ENCODE results near the gene ERO1A. TPM values are rescaled to one million over a fixed set of nuclear protein-coding genes. Genes with fewer than 3 reads are reported as not detected.

Gene ERO1A
- polyA plus RNA-seq, 1 donor (not counting 4 experiments of a cell fraction or from before 2014, with no cell fraction given): 131 TPM

DNA sequence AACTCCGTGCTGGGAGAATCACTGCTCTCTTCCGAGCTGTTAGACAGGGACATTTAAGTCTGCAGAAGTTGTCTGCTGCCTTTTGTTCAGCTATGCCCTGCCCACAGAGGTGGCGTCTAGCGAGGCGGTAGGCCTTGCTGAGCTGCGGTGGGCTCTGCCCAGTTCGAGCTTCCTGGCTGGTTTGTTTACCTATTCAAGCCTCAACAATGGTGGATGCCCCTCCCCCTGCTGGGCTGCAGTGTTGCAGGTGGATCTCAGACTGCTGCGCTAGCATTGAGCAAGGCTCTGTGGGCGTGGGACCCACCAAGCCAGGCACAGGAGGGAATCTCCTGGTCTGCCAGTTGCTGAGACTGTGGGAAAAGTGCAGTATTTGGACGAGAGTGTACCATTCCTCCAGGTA is 99.0 kb downstream of the ERO1A start:
- no peaks in the 10 kb centered on the region for H3K79me2 ChIP-seq (ENCODE audit: control insufficient read depth, insufficient read depth, low read length)
- no peaks in the 10 kb centered on the region for H3K9me1 ChIP-seq (ENCODE audit: control insufficient read depth, extremely low read depth, insufficient read depth, low read length)
- no peak overlapping the region for H3K4me3 ChIP-seq (ENCODE audit: control insufficient read depth in 2 of 3, extremely low read depth in 1 of 3, insufficient read depth in 2 of 3, low read depth in 1 of 3, low read length in 3 of 3)
- dilution Hi-C loops (cut with MboI; ENCODE audit: extremely low pct_ligation_motif_present, low sequenced_read_pairs): no loop called here
- H3K36me3 ChIP-seq (ENCODE audit: control insufficient read depth in 2 of 2, extremely low read depth in 1 of 2, insufficient read depth in 2 of 2, low read length in 2 of 2): no peaks in the 10 kb centered on the region
- H2AFZ ChIP-seq (ENCODE audit: control insufficient read depth, low read length): no peak overlapping the region
- H3K4me2 ChIP-seq (ENCODE audit: control insufficient read depth, extremely low read depth, insufficient read depth, low read depth, low read length): no peak overlapping the region
- no peaks in the 10 kb centered on the region for H3K27me3 ChIP-seq (ENCODE audit: control insufficient read depth, extremely low read depth, insufficient read depth, low read length)
- no peak for FAIRE-seq
- no peaks in the 10 kb centered on the region for H3K9me3 ChIP-seq (ENCODE audit: control insufficient read depth, low read depth, low read length)
- no peak overlapping the region for H3K27ac ChIP-seq (ENCODE audit: control insufficient read depth, insufficient read depth, low read length)
- no peak overlapping the region for H3K9ac ChIP-seq (ENCODE audit: control insufficient read depth, extremely low read depth, insufficient read depth, low read length)
- TF ChIP-seq, protein P1, sequence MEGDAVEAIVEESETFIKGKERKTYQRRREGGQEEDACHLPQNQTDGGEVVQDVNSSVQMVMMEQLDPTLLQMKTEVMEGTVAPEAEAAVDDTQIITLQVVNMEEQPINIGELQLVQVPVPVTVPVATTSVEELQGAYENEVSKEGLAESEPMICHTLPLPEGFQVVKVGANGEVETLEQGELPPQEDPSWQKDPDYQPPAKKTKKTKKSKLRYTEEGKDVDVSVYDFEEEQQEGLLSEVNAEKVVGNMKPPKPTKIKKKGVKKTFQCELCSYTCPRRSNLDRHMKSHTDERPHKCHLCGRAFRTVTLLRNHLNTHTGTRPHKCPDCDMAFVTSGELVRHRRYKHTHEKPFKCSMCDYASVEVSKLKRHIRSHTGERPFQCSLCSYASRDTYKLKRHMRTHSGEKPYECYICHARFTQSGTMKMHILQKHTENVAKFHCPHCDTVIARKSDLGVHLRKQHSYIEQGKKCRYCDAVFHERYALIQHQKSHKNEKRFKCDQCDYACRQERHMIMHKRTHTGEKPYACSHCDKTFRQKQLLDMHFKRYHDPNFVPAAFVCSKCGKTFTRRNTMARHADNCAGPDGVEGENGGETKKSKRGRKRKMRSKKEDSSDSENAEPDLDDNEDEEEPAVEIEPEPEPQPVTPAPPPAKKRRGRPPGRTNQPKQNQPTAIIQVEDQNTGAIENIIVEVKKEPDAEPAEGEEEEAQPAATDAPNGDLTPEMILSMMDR (optimal IDR thresholded peaks at IDR 0.05 in 1 of 3, IDR thresholded peaks at IDR 0.05 in 1 of 3, conservative IDR thresholded peaks at IDR 0.05 in 1 of 3; ENCODE audit: extremely low read depth in 1 of 3, insufficient read depth in 2 of 3, low read length in 3 of 3): no peak
- TF ChIP-seq EZH2 (IDR thresholded peaks at IDR 0.05; ENCODE audit: low read length): no peak
- no peaks in the 10 kb centered on the region for H4K20me1 ChIP-seq (ENCODE audit: control insufficient read depth, extremely low read depth, insufficient read depth, low read length)
- DNase-seq (ENCODE audit: low read depth, low spot score): no peak
- no peaks in the 10 kb centered on the region for H3K4me1 ChIP-seq (ENCODE audit: control insufficient read depth, extremely low read depth, insufficient read depth, low read length)

DNA sequence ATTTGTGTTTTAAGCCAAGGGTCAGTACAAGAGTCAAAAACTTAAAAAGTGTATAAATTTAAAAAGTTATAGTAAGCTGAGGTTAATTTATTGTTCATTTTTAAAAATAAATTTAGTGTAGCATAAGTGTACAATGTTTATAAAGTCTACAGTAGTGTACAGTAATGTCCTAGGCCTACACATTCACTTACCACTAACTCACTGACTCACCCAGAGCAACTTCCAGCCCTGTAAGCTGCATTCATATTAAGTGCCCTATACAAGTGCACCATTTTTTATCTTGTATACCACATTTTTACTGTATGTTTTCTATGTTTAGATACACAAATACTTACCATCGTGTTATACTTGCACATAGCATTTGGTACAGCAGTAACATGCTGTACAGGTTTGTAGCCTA is 105.0 kb downstream of the ERO1A start:
- no peaks in the 10 kb centered on the region for H3K4me1 ChIP-seq (ENCODE audit: control insufficient read depth, extremely low read depth, insufficient read depth, low read length)
- H3K9ac ChIP-seq (ENCODE audit: control insufficient read depth, extremely low read depth, insufficient read depth, low read length): no peak overlapping the region
- H3K79me2 ChIP-seq (ENCODE audit: control insufficient read depth, insufficient read depth, low read length): no peaks in the 10 kb centered on the region
- no peak overlapping the region for H3K4me3 ChIP-seq (ENCODE audit: control insufficient read depth in 2 of 3, extremely low read depth in 1 of 3, insufficient read depth in 2 of 3, low read depth in 1 of 3, low read length in 3 of 3)
- TF ChIP-seq EZH2 (IDR thresholded peaks at IDR 0.05; ENCODE audit: low read length): no peak
- TF ChIP-seq, protein P1 (optimal IDR thresholded peaks at IDR 0.05 in 1 of 3, IDR thresholded peaks at IDR 0.05 in 1 of 3, conservative IDR thresholded peaks at IDR 0.05 in 1 of 3; ENCODE audit: extremely low read depth in 1 of 3, insufficient read depth in 2 of 3, low read length in 3 of 3): no peak
- DNase-seq (ENCODE audit: low read depth, low spot score) (no peak), FAIRE-seq (no peak)
- no peak overlapping the region for H2AFZ ChIP-seq (ENCODE audit: control insufficient read depth, low read length)
- no peaks in the 10 kb centered on the region for H4K20me1 ChIP-seq (ENCODE audit: control insufficient read depth, extremely low read depth, insufficient read depth, low read length)
- no peaks in the 10 kb centered on the region for H3K9me1 ChIP-seq (ENCODE audit: control insufficient read depth, extremely low read depth, insufficient read depth, low read length)
- H3K27me3 ChIP-seq (ENCODE audit: control insufficient read depth, extremely low read depth, insufficient read depth, low read length): no peaks in the 10 kb centered on the region
- H3K9me3 ChIP-seq (ENCODE audit: control insufficient read depth, low read depth, low read length): no peaks in the 10 kb centered on the region
- H3K36me3 ChIP-seq (ENCODE audit: control insufficient read depth in 2 of 2, extremely low read depth in 1 of 2, insufficient read depth in 2 of 2, low read length in 2 of 2): no peaks in the 10 kb centered on the region
- dilution Hi-C loops (cut with MboI; ENCODE audit: extremely low pct_ligation_motif_present, low sequenced_read_pairs): no loop called here
- no peak overlapping the region for H3K4me2 ChIP-seq (ENCODE audit: control insufficient read depth, extremely low read depth, insufficient read depth, low read depth, low read length)
- no peak overlapping the region for H3K27ac ChIP-seq (ENCODE audit: control insufficient read depth, insufficient read depth, low read length)

Other genes starting within 250 kb of the ERO1A start
- 1.2 to 1.9 TPM (median 1.2 TPM) in 3 replicates for gene TXNDC16, start 143.1 kb downstream of the ERO1A start, polyA plus RNA-seq
- gene GPR137C, start 142.7 kb downstream of the ERO1A start, polyA plus RNA-seq: 0.03 to 0.11 TPM (median 0.05 TPM) in 3 replicates
- 60.6 to 152 TPM (median 78.8 TPM) in 3 replicates for gene PSMC6, start 11.6 kb upstream of the ERO1A start, polyA plus RNA-seq
- gene STYX, start 34.6 kb upstream of the ERO1A start, polyA plus RNA-seq: 8.5 to 13.2 TPM (median 9.1 TPM) in 3 replicates
- gene GNPNAT1, start 96.0 kb upstream of the ERO1A start, polyA plus RNA-seq: 22.2 to 45.5 TPM (median 29.6 TPM) in 3 replicates